WTC11 (cell line): ENCODE results near the gene NDUFS5.

Experiments
- CTCF ChIP-seq: fragments of 200-600 bp; IDR thresholded peaks from 2 replicates; pipeline ENCODE4 v1.8.0; 2022; ENCODE audit warnings: antibody characterized with exemption
- ESRRA ChIP-seq: sonication (generic); formaldehyde crosslinking; IDR thresholded peaks from 2 replicates; pipeline ENCODE4 v1.8.1; 2022; ENCODE audit warnings: mild to moderate bottlenecking, missing genetic modification reagents, borderline replicate concordance
- FOXP1 ChIP-seq: sonication (generic); formaldehyde crosslinking; IDR thresholded peaks from 2 replicates; pipeline ENCODE4 v1.8.0; 2022; ENCODE audit warnings: missing genetic modification reagents, mild to moderate bottlenecking, moderate library complexity, borderline replicate concordance
- HMGXB4 ChIP-seq: sonication (generic); formaldehyde crosslinking; IDR thresholded peaks from 2 replicates; pipeline ENCODE4 v1.8.1; 2023; ENCODE audit warnings: mild to moderate bottlenecking, moderate library complexity, missing genetic modification reagents
- MLX ChIP-seq: sonication (generic); formaldehyde crosslinking; IDR thresholded peaks from 2 replicates; pipeline ENCODE4 v1.8.1; 2023; ENCODE audit warnings: mild to moderate bottlenecking, missing genetic modification reagents, moderate library complexity
- NFE2L1 ChIP-seq: sonication (generic); formaldehyde crosslinking; IDR thresholded peaks from 2 replicates; pipeline ENCODE4 v1.8.1; 2023; ENCODE audit warnings: missing genetic modification reagents
- NR1H2 ChIP-seq: sonication (generic); formaldehyde crosslinking; IDR thresholded peaks from 2 replicates; pipeline ENCODE4 v1.9.0; 2021; ENCODE audit warnings: mild to moderate bottlenecking, moderate library complexity, missing genetic modification reagents
- TEAD4 ChIP-seq: sonication (generic); formaldehyde crosslinking; IDR thresholded peaks from 2 replicates; pipeline ENCODE4 v1.8.0; 2022; ENCODE audit warnings: mild to moderate bottlenecking, missing genetic modification reagents
- USF1 ChIP-seq: sonication (generic); formaldehyde crosslinking; IDR thresholded peaks from 2 replicates; pipeline ENCODE4 v1.8.0; 2022; ENCODE audit warnings: mild to moderate bottlenecking, missing genetic modification reagents
- ZNF416 ChIP-seq: fragments of 250-450 bp; sonication (Bioruptor Pico); IDR thresholded peaks from 2 replicates; pipeline ENCODE4 v1.9.0; 2021; ENCODE audit warnings: mild to moderate bottlenecking, inconsistent platforms

GRCh38 chr1:39043513-39043912 lies 17.4 kb downstream of the NDUFS5 start:
- no peak for TF ChIP-seq MLX (CRISPR knock-in tag)
- no peak for TF ChIP-seq HMGXB4 (CRISPR knock-in tag)
- TF ChIP-seq CTCF: no peak
- TF ChIP-seq TEAD4 (CRISPR knock-in tag): no peak
- no peak for TF ChIP-seq ESRRA (CRISPR knock-in tag)
- no peak for TF ChIP-seq NR1H2 (CRISPR knock-in tag)
- no peak for TF ChIP-seq FOXP1
- no peak for TF ChIP-seq USF1 (CRISPR knock-in tag)
- TF ChIP-seq NFE2L1 (CRISPR knock-in tag): no peak
- no peak for TF ChIP-seq ZNF416
